ENCODE results near the gene PCDHGB6. TPM values are rescaled to one million over a fixed set of nuclear protein-coding genes. Genes with fewer than 3 reads are reported as not detected.
A peak's percentile ranks its signal among the peaks of the same experiment; 100 is the strongest.
"Not testable (repeated sequence)": the region's sequence is repeated elsewhere in the genome, so short reads cannot be mapped to it uniquely, and the experiment has no call there.

PCDHGB6 gene
- total and polyA plus RNA-seq, 2 donors: 0.61 to 1.1 TPM

DNA sequence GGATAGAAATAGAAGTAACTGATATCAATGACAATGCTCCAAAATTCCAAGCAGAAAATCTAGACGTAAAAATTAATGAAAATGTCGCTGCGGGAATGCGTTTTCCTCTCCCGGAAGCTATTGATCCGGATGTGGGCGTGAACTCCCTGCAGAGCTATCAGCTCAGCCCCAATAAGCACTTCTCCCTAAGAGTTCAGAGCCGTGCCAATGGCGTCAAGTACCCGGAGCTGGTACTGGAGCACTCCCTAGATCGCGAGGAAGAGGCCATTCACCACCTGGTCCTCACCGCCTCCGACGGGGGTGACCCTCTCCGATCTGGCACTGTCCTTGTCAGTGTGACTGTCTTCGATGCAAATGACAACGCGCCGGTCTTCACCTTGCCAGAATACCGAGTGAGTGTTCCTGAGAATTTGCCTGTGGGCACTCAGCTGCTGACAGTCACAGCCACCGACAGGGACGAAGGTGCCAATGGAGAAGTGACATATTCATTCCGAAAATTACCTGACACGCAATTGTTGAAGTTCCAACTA is 5.8 kb downstream of the PCDHGB6 start:
- peaks cover 14 to 29% of the 10 kb centered on the region in 2 donors for H3K9me3 ChIP-seq (ENCODE audit: control insufficient read depth in 2 of 2, insufficient read depth in 1 of 2, low read length in 1 of 2)
- no peak overlapping the region for H3K27ac ChIP-seq (ENCODE audit: low read depth in 1 of 2, low read length in 1 of 2)
- peak overlapping the region; percentile 29 to 32 for H3K4me3 ChIP-seq (ENCODE audit: low read length in 2 of 2)
- H3K27me3 ChIP-seq (ENCODE audit: control insufficient read depth in 2 of 2, insufficient read depth in 1 of 2, low read length in 1 of 2): peaks cover 50 to 94% of the 10 kb centered on the region in 2 donors
- DNase-seq (ENCODE audit: low read depth in 6 of 9, low spot score in 9 of 9): no peak
- H3K36me3 ChIP-seq (ENCODE audit: control insufficient read depth in 2 of 2, insufficient read depth in 2 of 2, low read length in 1 of 2): no peaks in the 10 kb centered on the region
- peaks cover 0 to 4% of the 10 kb centered on the region in 2 donors for H3K4me1 ChIP-seq (ENCODE audit: control insufficient read depth in 2 of 2, insufficient read depth in 2 of 2, low read length in 2 of 2)
- WGBS: 16% methylated on average over 25 of the region's 25 CpGs

DNA sequence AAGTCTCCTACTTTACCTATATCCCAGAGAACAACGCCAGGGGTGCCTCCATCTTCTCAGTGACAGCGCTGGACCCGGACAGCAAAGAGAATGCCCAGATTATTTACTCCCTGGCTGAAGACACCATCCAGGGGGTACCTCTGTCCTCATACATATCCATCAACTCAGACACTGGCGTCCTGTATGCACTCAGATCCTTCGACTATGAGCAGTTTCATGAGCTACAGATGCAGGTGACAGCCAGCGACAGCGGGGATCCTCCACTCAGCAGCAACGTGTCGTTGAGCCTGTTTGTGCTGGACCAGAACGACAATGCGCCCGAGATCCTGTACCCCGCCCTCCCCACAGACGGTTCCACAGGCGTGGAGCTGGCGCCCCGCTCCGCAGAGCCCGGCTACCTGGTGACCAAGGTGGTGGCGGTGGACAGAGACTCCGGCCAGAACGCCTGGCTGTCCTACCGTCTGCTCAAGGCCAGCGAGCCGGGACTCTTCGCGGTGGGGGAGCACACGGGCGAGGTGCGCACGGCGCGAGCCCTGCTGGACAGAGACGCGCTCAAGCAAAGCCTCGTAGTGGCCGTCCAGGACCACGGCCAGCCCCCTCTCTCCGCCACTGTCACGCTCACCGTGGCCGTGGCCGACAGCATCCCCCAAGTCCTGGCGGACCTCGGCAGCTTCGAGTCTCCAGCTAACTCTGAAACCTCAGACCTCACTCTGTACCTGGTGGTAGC is 6.9 kb downstream of the PCDHGB6 start:
- 33% methylated on average over 46 of the region's 46 CpGs for WGBS
- H3K36me3 ChIP-seq (ENCODE audit: control insufficient read depth in 2 of 2, insufficient read depth in 2 of 2, low read length in 1 of 2); DNase-seq (ENCODE audit: low read depth in 6 of 9, low spot score in 9 of 9); H3K4me1 ChIP-seq (ENCODE audit: control insufficient read depth in 2 of 2, insufficient read depth in 2 of 2, low read length in 2 of 2); H3K27ac ChIP-seq (ENCODE audit: low read depth in 1 of 2, low read length in 1 of 2); H3K4me3 ChIP-seq (ENCODE audit: low read length in 2 of 2): not testable (repeated sequence)
- Histone ChIP-seq H3K9me3 (ENCODE audit: control insufficient read depth in 2 of 2, insufficient read depth in 1 of 2, low read length in 1 of 2) (peaks cover 14 to 31% of the 10 kb centered on the region in 2 donors), H3K27me3 (ENCODE audit: control insufficient read depth in 2 of 2, insufficient read depth in 1 of 2, low read length in 1 of 2) (peaks cover 52 to 94% of the 10 kb centered on the region in 2 donors)

DNA sequence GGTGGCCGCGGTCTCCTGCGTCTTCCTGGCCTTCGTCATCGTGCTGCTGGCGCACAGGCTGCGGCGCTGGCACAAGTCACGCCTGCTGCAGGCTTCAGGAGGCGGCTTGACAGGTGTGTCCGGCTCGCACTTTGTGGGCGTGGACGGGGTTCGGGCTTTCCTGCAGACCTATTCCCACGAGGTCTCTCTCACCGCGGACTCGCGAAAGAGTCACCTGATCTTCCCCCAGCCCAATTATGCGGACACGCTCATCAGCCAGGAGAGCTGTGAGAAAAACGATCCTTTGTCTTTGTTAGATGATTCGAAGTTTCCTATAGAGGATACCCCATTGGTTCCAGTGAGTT is 7.4 kb downstream of the PCDHGB6 start:
- not testable (repeated sequence) for H3K4me1 ChIP-seq (ENCODE audit: control insufficient read depth in 2 of 2, insufficient read depth in 2 of 2, low read length in 2 of 2); H3K27ac ChIP-seq (ENCODE audit: low read depth in 1 of 2, low read length in 1 of 2); H3K36me3 ChIP-seq (ENCODE audit: control insufficient read depth in 2 of 2, insufficient read depth in 2 of 2, low read length in 1 of 2); DNase-seq (ENCODE audit: low read depth in 6 of 9, low spot score in 9 of 9); H3K4me3 ChIP-seq (ENCODE audit: low read length in 2 of 2)
- H3K27me3 ChIP-seq (ENCODE audit: control insufficient read depth in 2 of 2, insufficient read depth in 1 of 2, low read length in 1 of 2): peaks cover 48 to 94% of the 10 kb centered on the region in 2 donors
- H3K9me3 ChIP-seq (ENCODE audit: control insufficient read depth in 2 of 2, insufficient read depth in 1 of 2, low read length in 1 of 2): peaks cover 12 to 27% of the 10 kb centered on the region in 2 donors
- 28% methylated on average over 24 of the region's 24 CpGs for WGBS

DNA sequence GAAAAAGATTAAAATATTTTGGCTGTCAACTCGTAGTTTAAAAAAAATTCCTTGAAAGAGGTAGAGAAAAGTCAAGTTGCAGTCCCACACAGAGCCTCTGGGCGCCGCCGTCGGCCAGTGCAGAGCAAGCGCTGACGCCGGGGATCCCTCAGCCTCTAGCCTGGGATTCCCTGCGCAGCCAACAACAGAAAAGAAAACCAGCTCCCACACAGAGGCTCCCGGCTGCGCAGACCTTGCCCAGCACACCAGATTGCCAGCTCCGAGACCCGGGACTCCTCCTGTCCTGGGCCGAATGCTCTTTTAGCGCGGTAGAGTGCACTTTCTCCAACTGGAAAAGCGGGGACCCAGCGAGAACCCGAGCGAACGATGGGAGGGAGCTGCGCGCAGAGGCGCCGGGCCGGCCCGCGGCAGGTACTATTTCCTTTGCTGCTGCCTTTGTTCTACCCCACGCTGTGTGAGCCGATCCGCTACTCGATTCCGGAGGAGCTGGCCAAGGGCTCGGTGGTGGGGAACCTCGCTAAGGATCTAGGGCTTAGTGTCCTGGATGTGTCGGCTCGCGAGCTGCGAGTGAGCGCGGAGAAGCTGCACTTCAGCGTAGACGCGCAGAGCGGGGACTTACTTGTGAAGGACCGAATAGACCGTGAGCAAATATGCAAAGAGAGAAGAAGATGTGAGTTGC is 9.8 kb downstream of the PCDHGB6 start, which contains the start of gene PCDHGB7:
PCDHGB7 (plus strand) TSS at position 184 of the 679 bp plus-strand sequence; CDS start at position 367, 183 bp downstream.
- Histone ChIP-seq H3K4me3 (ENCODE audit: low read length in 2 of 2) (peak within 1 kb of the TSS; percentile 20 to 29), H3K9me3 (ENCODE audit: control insufficient read depth in 2 of 2, insufficient read depth in 1 of 2, low read length in 1 of 2) (peaks cover 18 to 37% of the 10 kb centered on the region in 2 donors), H3K27me3 (ENCODE audit: control insufficient read depth in 2 of 2, insufficient read depth in 1 of 2, low read length in 1 of 2) (peaks cover 61 to 100% of the 10 kb centered on the region in 2 donors), H3K4me1 (ENCODE audit: control insufficient read depth in 2 of 2, insufficient read depth in 2 of 2, low read length in 2 of 2) (peaks cover 0 to 10% of the 10 kb centered on the region in 2 donors)
- H3K36me3 ChIP-seq (ENCODE audit: control insufficient read depth in 2 of 2, insufficient read depth in 2 of 2, low read length in 1 of 2); H3K27ac ChIP-seq (ENCODE audit: low read depth in 1 of 2, low read length in 1 of 2): not testable (repeated sequence)
- WGBS: 6% methylated on average over 47 of the region's 47 CpGs
- DNase-seq (ENCODE audit: low read depth in 6 of 9, low spot score in 9 of 9): peak in 6 of 9 donors; percentile 19 to 69 (median 34)

DNA sequence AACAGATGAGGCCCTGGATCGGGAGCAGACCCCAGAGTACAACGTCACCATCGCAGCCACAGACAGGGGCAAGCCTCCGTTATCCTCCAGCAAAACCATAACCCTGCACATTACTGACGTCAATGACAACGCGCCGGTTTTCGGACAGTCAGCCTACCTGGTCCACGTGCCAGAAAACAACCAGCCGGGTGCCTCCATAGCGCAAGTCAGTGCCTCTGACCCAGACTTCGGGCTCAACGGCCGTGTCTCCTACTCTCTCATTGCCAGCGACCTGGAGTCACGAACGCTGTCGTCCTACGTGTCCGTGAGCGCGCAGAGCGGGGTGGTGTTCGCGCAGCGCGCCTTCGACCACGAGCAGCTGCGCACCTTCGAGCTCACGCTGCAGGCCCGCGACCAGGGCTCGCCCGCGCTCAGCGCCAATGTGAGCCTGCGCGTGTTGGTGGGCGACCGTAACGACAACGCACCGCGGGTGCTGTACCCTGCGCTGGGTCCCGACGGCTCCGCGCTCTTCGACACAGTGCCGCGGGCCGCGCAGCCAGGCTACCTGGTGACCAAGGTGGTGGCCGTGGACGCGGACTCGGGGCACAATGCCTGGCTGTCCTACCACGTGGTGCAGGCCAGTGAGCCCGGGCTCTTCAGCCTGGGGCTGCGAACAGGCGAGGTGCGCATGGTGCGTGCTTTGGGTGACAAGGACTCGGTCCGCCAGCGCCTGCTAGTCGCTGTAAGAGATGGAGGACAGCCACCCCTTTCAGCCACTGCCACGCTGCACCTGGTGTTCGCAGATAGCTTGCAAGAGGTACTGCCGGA is 11.5 kb downstream of the PCDHGB6 start:
- peaks cover 19 to 36% of the 10 kb centered on the region in 2 donors for H3K9me3 ChIP-seq (ENCODE audit: control insufficient read depth in 2 of 2, insufficient read depth in 1 of 2, low read length in 1 of 2)
- no peak overlapping the region for H3K4me3 ChIP-seq (ENCODE audit: low read length in 2 of 2)
- H3K27me3 ChIP-seq (ENCODE audit: control insufficient read depth in 2 of 2, insufficient read depth in 1 of 2, low read length in 1 of 2): peaks cover 56 to 96% of the 10 kb centered on the region in 2 donors
- H3K27ac ChIP-seq (ENCODE audit: low read depth in 1 of 2, low read length in 1 of 2): no peak overlapping the region
- WGBS: 44% methylated on average over 74 of the region's 74 CpGs
- H3K4me1 ChIP-seq (ENCODE audit: control insufficient read depth in 2 of 2, insufficient read depth in 2 of 2, low read length in 2 of 2): peaks cover 0 to 6% of the 10 kb centered on the region in 2 donors
- no peak for DNase-seq (ENCODE audit: low read depth in 6 of 9, low spot score in 9 of 9)
- no peaks in the 10 kb centered on the region for H3K36me3 ChIP-seq (ENCODE audit: control insufficient read depth in 2 of 2, insufficient read depth in 2 of 2, low read length in 1 of 2)

DNA sequence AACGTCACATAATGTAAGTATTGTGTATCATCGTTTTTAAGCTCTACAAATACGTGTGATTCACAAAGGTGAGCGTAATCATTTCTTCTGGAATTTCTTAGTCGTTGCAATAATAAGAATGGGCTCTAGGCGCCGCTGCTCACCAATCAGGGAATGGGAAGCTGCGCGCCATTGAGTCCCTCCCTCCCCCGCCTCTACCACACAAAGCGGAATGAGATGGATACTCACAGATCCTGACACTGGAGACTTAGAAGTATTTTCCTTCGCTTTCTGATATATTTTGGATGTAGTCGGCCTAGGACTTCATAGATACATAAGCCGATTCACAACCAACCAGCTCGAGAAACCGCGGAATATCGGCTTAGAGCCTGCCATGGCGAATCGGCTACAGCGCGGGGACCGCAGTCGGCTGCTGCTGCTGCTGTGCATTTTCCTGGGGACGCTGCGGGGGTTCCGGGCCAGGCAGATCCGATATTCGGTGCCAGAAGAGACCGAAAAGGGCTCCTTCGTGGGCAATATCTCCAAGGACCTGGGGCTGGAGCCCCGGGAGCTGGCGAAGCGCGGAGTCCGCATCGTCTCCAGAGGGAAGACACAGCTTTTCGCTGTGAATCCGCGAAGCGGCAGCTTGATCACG is 13.2 kb downstream of the PCDHGB6 start, which contains the start of gene PCDHGA11:
PCDHGA11 (plus strand) TSS at position 197 of the 634 bp plus-strand sequence; CDS start at position 374, 177 bp downstream.
- Histone ChIP-seq H3K4me1 (ENCODE audit: control insufficient read depth in 2 of 2, insufficient read depth in 2 of 2, low read length in 2 of 2) (peaks cover 0 to 6% of the 10 kb centered on the region in 2 donors), H3K36me3 (ENCODE audit: control insufficient read depth in 2 of 2, insufficient read depth in 2 of 2, low read length in 1 of 2) (no peaks in the 10 kb centered on the region), H3K4me3 (ENCODE audit: low read length in 2 of 2) (peak within 1 kb of the TSS; percentile 43), H3K9me3 (ENCODE audit: control insufficient read depth in 2 of 2, insufficient read depth in 1 of 2, low read length in 1 of 2) (peaks cover 19 to 36% of the 10 kb centered on the region in 2 donors), H3K27ac (ENCODE audit: low read depth in 1 of 2, low read length in 1 of 2) (no peak within 1 kb of the TSS), H3K27me3 (ENCODE audit: control insufficient read depth in 2 of 2, insufficient read depth in 1 of 2, low read length in 1 of 2) (peaks cover 48 to 88% of the 10 kb centered on the region in 2 donors)
- WGBS: 8% methylated on average over 42 of the region's 42 CpGs
- peak in 5 of 9 donors; percentile 24 to 76 (median 48) for DNase-seq (ENCODE audit: low read depth in 6 of 9, low spot score in 9 of 9)

DNA sequence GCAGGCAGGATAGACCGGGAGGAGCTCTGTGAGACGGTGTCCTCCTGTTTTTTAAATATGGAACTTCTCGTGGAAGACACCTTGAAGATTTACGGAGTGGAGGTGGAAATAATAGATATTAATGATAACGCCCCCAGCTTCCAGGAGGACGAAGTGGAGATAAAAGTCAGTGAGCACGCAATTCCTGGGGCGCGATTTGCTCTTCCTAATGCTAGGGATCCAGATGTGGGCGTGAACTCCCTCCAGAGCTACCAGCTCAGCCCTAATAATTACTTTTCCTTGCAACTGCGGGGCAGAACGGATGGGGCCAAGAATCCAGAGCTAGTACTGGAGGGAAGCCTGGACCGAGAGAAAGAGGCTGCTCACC is 13.7 kb downstream of the PCDHGB6 start:
- H3K4me1 ChIP-seq (ENCODE audit: control insufficient read depth in 2 of 2, insufficient read depth in 2 of 2, low read length in 2 of 2): peaks cover 0 to 6% of the 10 kb centered on the region in 2 donors
- H3K9me3 ChIP-seq (ENCODE audit: control insufficient read depth in 2 of 2, insufficient read depth in 1 of 2, low read length in 1 of 2): peaks cover 19 to 36% of the 10 kb centered on the region in 2 donors
- H3K4me3 ChIP-seq (ENCODE audit: low read length in 2 of 2): peak overlapping the region; percentile 43
- 12% methylated on average over 13 of the region's 13 CpGs for WGBS
- peaks cover 45 to 88% of the 10 kb centered on the region in 2 donors for H3K27me3 ChIP-seq (ENCODE audit: control insufficient read depth in 2 of 2, insufficient read depth in 1 of 2, low read length in 1 of 2)
- H3K27ac ChIP-seq (ENCODE audit: low read depth in 1 of 2, low read length in 1 of 2): no peak overlapping the region
- DNase-seq (ENCODE audit: low read depth in 6 of 9, low spot score in 9 of 9): no peak
- no peaks in the 10 kb centered on the region for H3K36me3 ChIP-seq (ENCODE audit: control insufficient read depth in 2 of 2, insufficient read depth in 2 of 2, low read length in 1 of 2)

DNA sequence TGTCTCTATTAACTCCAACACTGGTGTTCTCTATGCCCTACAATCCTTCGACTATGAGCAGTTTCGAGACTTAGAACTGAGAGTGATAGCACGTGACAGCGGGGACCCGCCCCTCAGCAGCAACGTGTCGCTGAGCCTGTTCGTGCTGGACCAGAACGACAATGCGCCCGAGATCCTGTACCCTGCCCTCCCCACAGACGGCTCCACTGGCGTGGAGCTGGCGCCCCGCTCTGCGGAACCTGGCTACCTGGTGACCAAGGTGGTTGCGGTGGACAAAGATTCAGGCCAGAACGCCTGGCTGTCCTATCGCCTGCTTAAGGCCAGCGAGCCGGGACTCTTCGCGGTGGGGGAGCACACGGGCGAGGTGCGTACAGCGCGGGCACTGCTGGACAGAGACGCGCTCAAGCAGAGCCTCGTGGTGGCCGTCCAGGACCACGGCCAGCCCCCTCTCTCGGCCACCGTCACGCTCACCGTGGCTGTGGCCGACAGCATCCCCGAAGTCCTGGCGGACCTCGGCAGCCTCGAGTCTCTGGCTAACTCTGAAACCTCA is 15.0 kb downstream of the PCDHGB6 start:
- Histone ChIP-seq H3K27me3 (ENCODE audit: control insufficient read depth in 2 of 2, insufficient read depth in 1 of 2, low read length in 1 of 2) (peaks cover 39 to 88% of the 10 kb centered on the region in 2 donors), H3K4me3 (ENCODE audit: low read length in 2 of 2) (no peak overlapping the region), H3K4me1 (ENCODE audit: control insufficient read depth in 2 of 2, insufficient read depth in 2 of 2, low read length in 2 of 2) (peaks cover 0 to 6% of the 10 kb centered on the region in 2 donors), H3K27ac (ENCODE audit: low read depth in 1 of 2, low read length in 1 of 2) (no peak overlapping the region), H3K9me3 (ENCODE audit: control insufficient read depth in 2 of 2, insufficient read depth in 1 of 2, low read length in 1 of 2) (peaks cover 22 to 42% of the 10 kb centered on the region in 2 donors), H3K36me3 (ENCODE audit: control insufficient read depth in 2 of 2, insufficient read depth in 2 of 2, low read length in 1 of 2) (no peaks in the 10 kb centered on the region)
- DNase-seq (ENCODE audit: low read depth in 6 of 9, low spot score in 9 of 9): no peak
- WGBS: 35% methylated on average over 42 of the region's 42 CpGs
